Endothelial cell of umbilical vein (primary cell): ENCODE data around the gene OCEL1. TPM values are rescaled to one million over a fixed set of nuclear protein-coding genes. Genes with fewer than 3 reads are reported as not detected.

Experiments
- BruUV-seq: library from RNA; stranded (reverse); fragments of 400-500 nt; replicated peaks from 2 replicates; lab custom pipeline; 2021; lab: Mats Ljungman, UMichigan
- CTCF ChIA-PET: fragments of 300-600, 350-600 bp; sonication (Branson Sonifier 250); formaldehyde crosslinking; loops from one replicate; lab custom pipeline; 2021; ENCODE audit warnings: antibody characterized with exemption, inconsistent platforms; lab: Charles Lee
- POLR2A ChIA-PET: fragments of 300-600, 350-600 bp; sonication (Branson Sonifier 250); formaldehyde crosslinking; loops from one replicate; lab custom pipeline; 2021; ENCODE audit warnings: antibody characterized with exemption, inconsistent platforms; lab: Charles Lee
- DNase-seq: peaks from one replicate; pipeline ENCODE4 v3.0.0-alpha.2; 2011; ENCODE audit warnings: low read depth, low spot score
- FAIRE-seq: peaks from 2 replicates; lab custom pipeline; 2011; peaks lifted over from hg19 to GRCh38; lab: Jason Lieb, UNC
- H2AFZ ChIP-seq: 2 replicates; pipeline ENCODE4 v1.6.0; 2012; ENCODE audit warnings: low read depth, low read length, control low read depth, inconsistent platforms
- H3K27ac ChIP-seq: 2 replicates; pipeline ENCODE4 v1.5.1; 2011; ENCODE audit warnings: low read depth, mild to moderate bottlenecking, control low read depth, low read length, moderate library complexity; ENCODE audit not compliant: insufficient read depth
- H3K27me3 ChIP-seq, 2 experiments: 2 replicates each; pipeline versions ENCODE4 v1.6.0 to v1.6.1; 2011; ENCODE audit warnings: low read length in 2 of 2, mixed read lengths in 1 of 2; ENCODE audit not compliant: control insufficient read depth in 2 of 2, insufficient read depth in 2 of 2
- H3K36me3 ChIP-seq, 2 experiments: 2 replicates in 1 of 2; 3 replicates in 1 of 2; pipeline ENCODE4 v1.5.1; 2011; ENCODE audit warnings: low read length in 2 of 2, mild to moderate bottlenecking in 1 of 2, moderate library complexity in 1 of 2; ENCODE audit not compliant: control insufficient read depth in 2 of 2, insufficient read depth in 2 of 2; ENCODE audit errors: extremely low read depth in 1 of 2
- H3K4me1 ChIP-seq: 3 replicates; pipeline ENCODE4 v1.5.1; 2011; ENCODE audit warnings: mild to moderate bottlenecking, low read length; ENCODE audit not compliant: control insufficient read depth, insufficient read depth; ENCODE audit errors: extremely low read depth
- H3K4me2 ChIP-seq: 2 replicates; pipeline ENCODE4 v1.6.1; 2011; ENCODE audit warnings: low read length, control low read depth, mixed read lengths; ENCODE audit not compliant: insufficient read depth
- H3K4me3 ChIP-seq, 3 experiments: fragments of 200-600 bp in 1 of 3; sonication (generic), shearing (Covaris generic) in 1 of 3; replicated peaks in 1 of 3; 2 replicates each; pipeline ENCODE4 v1.5.1; 2011 to 2016; ENCODE audit warnings: control low read depth in 3 of 3, low read length in 3 of 3, mild to moderate bottlenecking in 2 of 3, inconsistent platforms in 1 of 3, low read depth in 1 of 3, moderate library complexity in 1 of 3; ENCODE audit not compliant: insufficient read depth in 1 of 3
- H3K79me2 ChIP-seq: 2 replicates; pipeline ENCODE4 v1.6.0; 2012; ENCODE audit warnings: low read length, inconsistent platforms; ENCODE audit not compliant: control insufficient read depth, insufficient read depth
- H3K9ac ChIP-seq: replicated peaks from 2 replicates; pipeline ENCODE3; 2011; ENCODE audit warnings: low read length, control low read depth; ENCODE audit not compliant: insufficient read depth; ENCODE audit errors: extremely low read depth
- H3K9me1 ChIP-seq: replicated peaks from 3 replicates; pipeline ENCODE4 v1.6.0; 2011; ENCODE audit warnings: mild to moderate bottlenecking, low read length; ENCODE audit not compliant: control insufficient read depth, insufficient read depth; ENCODE audit errors: extremely low read depth
- H3K9me3 ChIP-seq: replicated peaks from 2 replicates; pipeline ENCODE4 v1.5.1; 2012; ENCODE audit warnings: low read length, inconsistent platforms; ENCODE audit not compliant: control insufficient read depth, insufficient read depth
- H4K20me1 ChIP-seq: replicated peaks from 2 replicates; pipeline ENCODE3; 2011; ENCODE audit warnings: mild to moderate bottlenecking, low read length; ENCODE audit not compliant: control insufficient read depth, insufficient read depth; ENCODE audit errors: extremely low read depth
- CTCF ChIP-seq, 2 donors: IDR thresholded peaks; 1 replicate in 1 of 2; 2 replicates in 1 of 2; pipeline ENCODE4 v1.5.1; 2011; ENCODE audit warnings: low read length in 2 of 2, mild to moderate bottlenecking in 2 of 2, moderate library complexity in 2 of 2, control low read depth in 1 of 2, inconsistent platforms in 1 of 2, low read depth in 1 of 2; ENCODE audit not compliant: insufficient read depth in 1 of 2; ENCODE audit errors: extremely low read depth in 1 of 2
- EZH2 ChIP-seq: IDR thresholded peaks from 2 replicates; pipeline ENCODE4 v1.6.1; 2012; ENCODE audit warnings: borderline replicate concordance, low read depth, mild to moderate bottlenecking, moderate library complexity, low read length, inconsistent platforms; ENCODE audit not compliant: severe bottlenecking
- FOS ChIP-seq: IDR thresholded peaks from 2 replicates; pipeline ENCODE4 v1.6.1; 2011; ENCODE audit warnings: mild to moderate bottlenecking, low read length, moderate library complexity, borderline replicate concordance; ENCODE audit not compliant: insufficient read depth
- GATA2 ChIP-seq: IDR thresholded peaks from 2 replicates; pipeline ENCODE4 v1.7.0; 2011; ENCODE audit warnings: low read depth, mild to moderate bottlenecking, moderate library complexity, mixed read lengths, low read length; ENCODE audit not compliant: insufficient read length, insufficient read depth
- JUN ChIP-seq: IDR thresholded peaks from 2 replicates; pipeline ENCODE4 v1.6.1; 2011; ENCODE audit warnings: borderline replicate concordance, low read depth; ENCODE audit not compliant: insufficient read length, insufficient read depth
- MAX ChIP-seq: IDR thresholded peaks from 2 replicates; pipeline ENCODE4 v1.6.1; 2011; ENCODE audit not compliant: insufficient read depth, insufficient read length
- MYC ChIP-seq: IDR thresholded peaks from one replicate; pipeline ENCODE4 v1.6.1; 2011; ENCODE audit warnings: mild to moderate bottlenecking, low read depth, low read length
- POLR2A ChIP-seq: IDR thresholded peaks from 2 replicates; pipeline ENCODE4 v1.6.1; 2012; ENCODE audit warnings: low read depth, mild to moderate bottlenecking, control low read depth, low read length
- POLR2AphosphoS5 ChIP-seq: IDR thresholded peaks from 2 replicates; pipeline ENCODE4 v1.6.1; 2012; ENCODE audit warnings: low read depth, mild to moderate bottlenecking, control low read depth, low read length, moderate library complexity; ENCODE audit not compliant: insufficient read depth
- dilution Hi-C: fragments of 300-500 bp; cut with MboI; formaldehyde crosslinking; loops from one replicate; pipeline ENCODE4 v1.15.0; 2019; ENCODE audit warnings: low sequenced_read_pairs; ENCODE audit not compliant: extremely low pct_ligation_motif_present
- intact Hi-C: fragments of 100-400 bp; cut with micrococcal nuclease; formaldehyde crosslinking; loops from one replicate; pipeline ENCODE4 v1.10.0; 2022
- polyA plus RNA-seq, 4 experiments: library from polyadenylated mRNA; depleted of rRNA in 3 of 4; stranded (reverse) in 3 of 4; unstranded in 1 of 4; fragments of >200 nt; gene quantifications; 2 replicates each; pipeline versions ENCODE4 v1.2.1 to v1.2.3, GENCODE V29; 2011 to 2012; ENCODE audit warnings: missing spikeins in 1 of 4
- total RNA-seq: library from RNA; stranded (reverse); gene quantifications from 2 replicates; pipeline ENCODE4 v1.2.3, GENCODE V29; 2021

The OCEL1 gene
- total and polyA plus RNA-seq, 2 donors (not counting 3 experiments of a cell fraction or from before 2014, with no cell fraction given): 7.4 to 13.0 TPM

GRCh38 chr19:17214508-17215126 is 11.4 kb upstream of the OCEL1 start:
- H3K27me3 ChIP-seq: no peaks in the 10 kb centered on the region
- peak overlapping the region; percentile 83 for H2AFZ ChIP-seq
- H3K4me2 ChIP-seq: peak overlapping the region; percentile 84
- dilution Hi-C loops: no loop called here
- BruUV-seq: TSS peak; percentile 92
- peaks cover 7% of the 10 kb centered on the region for H3K4me1 ChIP-seq
- peaks cover 0 to 20% of the 10 kb centered on the region in 2 experiments for H3K36me3 ChIP-seq
- TF ChIP-seq JUN (no peak), CTCF (IDR thresholded peaks at IDR 0.05; ENCODE audit: extremely low read depth in 1 of 2, insufficient read depth in 1 of 2, low read depth in 1 of 2, low read length in 2 of 2) (no peak), FOS (no peak), MYC (no peak), POLR2A (no peak), POLR2AphosphoS5 (no peak), EZH2 (no peak), GATA2 (no peak), MAX (no peak)
- H3K27ac ChIP-seq: peak overlapping the region; percentile 88
- no peaks in the 10 kb centered on the region for H3K79me2 ChIP-seq
- H3K4me3 ChIP-seq: peak overlapping the region; percentile 2 to 66 (median 54)
- H3K9me3 ChIP-seq: no peaks in the 10 kb centered on the region
- no peaks in the 10 kb centered on the region for H3K9me1 ChIP-seq
- CTCF ChIA-PET: interaction anchor here (1.1 to 2.3 kb wide), 5 partner anchors 9 to 91 kb away, joined by 3 to 16 read pairs (median 4); partner anchors contain the start of gene MRPL34
- H4K20me1 ChIP-seq: no peaks in the 10 kb centered on the region
- DNase-seq: peak; percentile 11
- POLR2A ChIA-PET: interaction anchor here (1.3 kb wide), 1 partner anchor 52 kb away, joined by 5 read pairs; the partner anchor contains the start of gene BABAM1
- intact Hi-C loops: loop anchor here (1.0 kb wide), 1 partner anchor 12 kb away; the partner anchor contains the start of gene OCEL1
- FAIRE-seq: no peak
- peak overlapping the region; percentile 87 for H3K9ac ChIP-seq
